HG03432 (cell line): Measurements from ENCODE around the gene CXCL1.

Experiments used
- ATAC-seq: cut with Tn5 transposase; IDR thresholded peaks from one replicate; pipeline ENCODE4 v1.9.1; 2021; ENCODE audit warnings: mild to moderate bottlenecking, moderate library complexity; ENCODE audit not compliant: unreplicated experiment

Gene CXCL1

GRCh38 chr4:73912191-73912590 is 43.0 kb downstream of the CXCL1 start:
- no peak for ATAC-seq

- ATAC-seq: no peak
Measured at GRCh38 chr4:73914071-73914470, 44.9 kb downstream of the CXCL1 start.

- ATAC-seq: no peak
Measured at GRCh38 chr4:73916172-73916925, 47.2 kb downstream of the CXCL1 start.

- peak; percentile 46 for ATAC-seq
Measured at GRCh38 chr4:73917081-73917501, 47.9 kb downstream of the CXCL1 start.

- no peak for ATAC-seq
Measured at GRCh38 chr4:73918058-73918457, 48.9 kb downstream of the CXCL1 start.

- no peak for ATAC-seq
Measured at GRCh38 chr4:73919691-73920090, 50.5 kb downstream of the CXCL1 start.
